Right lung (tissue), 5 donors: ENCODE measurements around the gene IFT74. TPM values are rescaled to one million over a fixed set of nuclear protein-coding genes. Genes with fewer than 3 reads are reported as not detected.

Experiments used
- polyA plus RNA-seq, 5 donors: library from polyadenylated mRNA; unstranded; fragments of 120-200 nt; gene quantifications; one replicate each; pipeline versions ENCODE4 v1.2.1 to v1.2.3, GENCODE V29; 2013; ENCODE audit warnings: inconsistent platforms in 1 of 5, low replicate concordance in 1 of 5; ENCODE audit not compliant: insufficient read length in 5 of 5, insufficient read depth in 1 of 5

IFT74 gene
- polyA plus RNA-seq, 5 donors = 22.6 to 36.0 (median 35.5) TPM

Other genes starting within 250 kb of the IFT74 start
- 10 to 100 TPM; 26.2 to 35.4 (median 31.6) TPM for gene CAAP1, start 63.6 kb upstream of the IFT74 start, polyA plus RNA-seq
- 10 to 100 TPM; 24.2 to 38.5 (median 33.8) TPM for gene PLAA, start 9.2 kb upstream of the IFT74 start, polyA plus RNA-seq
- gene LRRC19, start 49.3 kb downstream of the IFT74 start, polyA plus RNA-seq = under 1 TPM; 0.15 to 0.81 (median 0.26) TPM
- 10 to 100 TPM; 33.0 to 55.7 (median 52.6) TPM for gene TEK, start 152.8 kb downstream of the IFT74 start, polyA plus RNA-seq